Measurements from ENCODE around the gene ABLIM1.

The ABLIM1 gene

GRCh38 chr10:114482480-114483304 is 175.4 kb downstream of the ABLIM1 start:
- TF ChIP-seq SIN3A (IDR thresholded peaks at IDR 0.05; ENCODE audit: borderline replicate concordance, insufficient read depth, low read length) (no peak), FOXP2 (optimal IDR thresholded peaks at IDR 0.05; ENCODE audit: borderline replicate concordance, extremely low read depth, extremely low read length, insufficient read depth) (no peak), POLR2AphosphoS5 (IDR thresholded peaks at IDR 0.05; ENCODE audit: low read depth, low read length) (no peak), TAF1 (IDR thresholded peaks at IDR 0.05; ENCODE audit: borderline replicate concordance, insufficient read depth, low read length) (no peak)
- TF ChIP-seq, protein P1, sequence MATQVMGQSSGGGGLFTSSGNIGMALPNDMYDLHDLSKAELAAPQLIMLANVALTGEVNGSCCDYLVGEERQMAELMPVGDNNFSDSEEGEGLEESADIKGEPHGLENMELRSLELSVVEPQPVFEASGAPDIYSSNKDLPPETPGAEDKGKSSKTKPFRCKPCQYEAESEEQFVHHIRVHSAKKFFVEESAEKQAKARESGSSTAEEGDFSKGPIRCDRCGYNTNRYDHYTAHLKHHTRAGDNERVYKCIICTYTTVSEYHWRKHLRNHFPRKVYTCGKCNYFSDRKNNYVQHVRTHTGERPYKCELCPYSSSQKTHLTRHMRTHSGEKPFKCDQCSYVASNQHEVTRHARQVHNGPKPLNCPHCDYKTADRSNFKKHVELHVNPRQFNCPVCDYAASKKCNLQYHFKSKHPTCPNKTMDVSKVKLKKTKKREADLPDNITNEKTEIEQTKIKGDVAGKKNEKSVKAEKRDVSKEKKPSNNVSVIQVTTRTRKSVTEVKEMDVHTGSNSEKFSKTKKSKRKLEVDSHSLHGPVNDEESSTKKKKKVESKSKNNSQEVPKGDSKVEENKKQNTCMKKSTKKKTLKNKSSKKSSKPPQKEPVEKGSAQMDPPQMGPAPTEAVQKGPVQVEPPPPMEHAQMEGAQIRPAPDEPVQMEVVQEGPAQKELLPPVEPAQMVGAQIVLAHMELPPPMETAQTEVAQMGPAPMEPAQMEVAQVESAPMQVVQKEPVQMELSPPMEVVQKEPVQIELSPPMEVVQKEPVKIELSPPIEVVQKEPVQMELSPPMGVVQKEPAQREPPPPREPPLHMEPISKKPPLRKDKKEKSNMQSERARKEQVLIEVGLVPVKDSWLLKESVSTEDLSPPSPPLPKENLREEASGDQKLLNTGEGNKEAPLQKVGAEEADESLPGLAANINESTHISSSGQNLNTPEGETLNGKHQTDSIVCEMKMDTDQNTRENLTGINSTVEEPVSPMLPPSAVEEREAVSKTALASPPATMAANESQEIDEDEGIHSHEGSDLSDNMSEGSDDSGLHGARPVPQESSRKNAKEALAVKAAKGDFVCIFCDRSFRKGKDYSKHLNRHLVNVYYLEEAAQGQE (IDR thresholded peaks at IDR 0.05; ENCODE audit: insufficient read depth in 1 of 2, low read depth in 2 of 2, low read length in 2 of 2), result no peak

DNA sequence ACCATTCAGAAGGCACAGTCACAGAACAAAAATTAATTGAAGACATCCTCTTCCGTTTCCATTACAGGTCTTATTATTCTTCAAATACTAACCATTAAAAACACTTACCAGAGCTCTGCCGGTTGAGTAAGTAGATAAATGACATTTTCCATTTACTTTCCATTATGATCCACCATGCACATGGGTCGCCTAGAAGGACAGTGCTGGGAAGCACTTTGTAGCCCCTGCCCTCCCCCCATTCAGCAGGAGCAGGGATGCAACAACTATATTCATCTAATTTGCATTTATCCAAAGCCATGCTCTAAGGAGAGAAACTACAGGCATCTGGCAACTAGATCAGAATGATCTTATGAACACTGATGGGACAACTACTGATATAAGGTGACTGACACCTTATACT is 177.0 kb downstream of the ABLIM1 start:
- TF ChIP-seq POLR2AphosphoS5 (IDR thresholded peaks at IDR 0.05; ENCODE audit: low read depth, low read length) (no peak), SIN3A (IDR thresholded peaks at IDR 0.05; ENCODE audit: borderline replicate concordance, insufficient read depth, low read length) (no peak), TAF1 (IDR thresholded peaks at IDR 0.05; ENCODE audit: borderline replicate concordance, insufficient read depth, low read length) (no peak), FOXP2 (optimal IDR thresholded peaks at IDR 0.05; ENCODE audit: borderline replicate concordance, extremely low read depth, extremely low read length, insufficient read depth) (no peak)
- TF ChIP-seq, protein P1 (IDR thresholded peaks at IDR 0.05; ENCODE audit: insufficient read depth in 1 of 2, low read depth in 2 of 2, low read length in 2 of 2), result no peak

GRCh38 chr10:114479836-114480235 is 178.2 kb downstream of the ABLIM1 start:
- TF ChIP-seq TAF1 (IDR thresholded peaks at IDR 0.05; ENCODE audit: borderline replicate concordance, insufficient read depth, low read length), result no peak
- no peak for TF ChIP-seq POLR2AphosphoS5 (IDR thresholded peaks at IDR 0.05; ENCODE audit: low read depth, low read length)
- TF ChIP-seq, protein P1 (IDR thresholded peaks at IDR 0.05; ENCODE audit: insufficient read depth in 1 of 2, low read depth in 2 of 2, low read length in 2 of 2), result no peak
- TF ChIP-seq FOXP2 (optimal IDR thresholded peaks at IDR 0.05; ENCODE audit: borderline replicate concordance, extremely low read depth, extremely low read length, insufficient read depth), result no peak
- TF ChIP-seq SIN3A (IDR thresholded peaks at IDR 0.05; ENCODE audit: borderline replicate concordance, insufficient read depth, low read length), result no peak

GRCh38 chr10:114479307-114479706 is 178.8 kb downstream of the ABLIM1 start:
- TF ChIP-seq SIN3A (IDR thresholded peaks at IDR 0.05; ENCODE audit: borderline replicate concordance, insufficient read depth, low read length) (no peak), POLR2AphosphoS5 (IDR thresholded peaks at IDR 0.05; ENCODE audit: low read depth, low read length) (no peak), FOXP2 (optimal IDR thresholded peaks at IDR 0.05; ENCODE audit: borderline replicate concordance, extremely low read depth, extremely low read length, insufficient read depth) (no peak), TAF1 (IDR thresholded peaks at IDR 0.05; ENCODE audit: borderline replicate concordance, insufficient read depth, low read length) (no peak)
- TF ChIP-seq, protein P1 (IDR thresholded peaks at IDR 0.05; ENCODE audit: insufficient read depth in 1 of 2, low read depth in 2 of 2, low read length in 2 of 2), result no peak
